GM19023 (cell line): ENCODE data around the gene DNAH8.
A peak's percentile ranks its signal among the peaks of the same experiment; 100 is the strongest.

Experiments used
- ATAC-seq: cut with Tn5 transposase; IDR thresholded peaks from one replicate; pipeline ENCODE4 v1.9.1; 2021; ENCODE audit warnings: mild to moderate bottlenecking, moderate library complexity; ENCODE audit not compliant: unreplicated experiment

Gene DNAH8, protein sequence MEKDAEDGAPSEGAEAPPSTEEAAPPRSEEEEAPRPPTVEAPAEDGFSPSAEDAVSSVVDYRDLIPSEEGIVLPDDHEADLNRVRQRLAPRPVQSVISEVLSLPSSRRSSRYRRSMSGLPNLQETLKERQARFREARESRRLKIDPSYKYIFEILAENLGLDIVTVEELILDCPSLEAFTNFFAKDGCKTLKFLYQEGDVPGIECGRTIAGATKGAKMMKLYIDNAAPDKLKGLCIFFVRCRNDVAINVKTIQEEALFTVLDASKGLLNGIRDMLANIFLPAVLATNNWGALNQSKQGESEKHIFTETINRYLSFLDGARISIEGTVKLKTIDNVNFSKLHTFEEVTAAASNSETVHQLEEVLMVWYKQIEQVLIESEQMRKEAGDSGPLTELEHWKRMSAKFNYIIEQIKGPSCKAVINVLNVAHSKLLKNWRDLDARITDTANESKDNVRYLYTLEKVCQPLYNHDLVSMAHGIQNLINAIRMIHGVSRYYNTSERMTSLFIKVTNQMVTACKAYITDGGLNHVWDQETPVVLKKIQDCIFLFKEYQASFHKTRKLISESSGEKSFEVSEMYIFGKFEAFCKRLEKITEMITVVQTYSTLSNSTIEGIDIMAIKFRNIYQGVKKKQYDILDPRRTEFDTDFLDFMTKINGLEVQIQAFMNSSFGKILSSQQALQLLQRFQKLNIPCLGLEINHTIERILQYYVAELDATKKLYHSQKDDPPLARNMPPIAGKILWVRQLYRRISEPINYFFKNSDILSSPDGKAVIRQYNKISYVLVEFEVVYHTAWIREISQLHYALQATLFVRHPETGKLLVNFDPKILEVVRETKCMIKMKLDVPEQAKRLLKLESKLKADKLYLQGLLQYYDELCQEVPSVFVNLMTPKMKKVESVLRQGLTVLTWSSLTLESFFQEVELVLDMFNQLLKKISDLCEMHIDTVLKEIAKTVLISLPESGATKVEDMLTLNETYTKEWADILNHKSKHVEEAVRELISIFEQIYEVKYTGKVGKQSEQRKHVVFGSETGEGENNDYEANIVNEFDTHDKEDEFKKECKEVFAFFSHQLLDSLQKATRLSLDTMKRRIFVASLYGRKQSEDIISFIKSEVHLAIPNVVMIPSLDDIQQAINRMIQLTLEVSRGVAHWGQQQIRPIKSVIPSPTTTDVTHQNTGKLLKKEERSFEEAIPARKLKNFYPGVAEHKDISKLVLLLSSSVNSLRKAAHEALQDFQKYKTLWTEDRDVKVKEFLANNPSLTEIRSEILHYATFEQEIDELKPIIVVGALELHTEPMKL (N-terminal part only)

DNA sequence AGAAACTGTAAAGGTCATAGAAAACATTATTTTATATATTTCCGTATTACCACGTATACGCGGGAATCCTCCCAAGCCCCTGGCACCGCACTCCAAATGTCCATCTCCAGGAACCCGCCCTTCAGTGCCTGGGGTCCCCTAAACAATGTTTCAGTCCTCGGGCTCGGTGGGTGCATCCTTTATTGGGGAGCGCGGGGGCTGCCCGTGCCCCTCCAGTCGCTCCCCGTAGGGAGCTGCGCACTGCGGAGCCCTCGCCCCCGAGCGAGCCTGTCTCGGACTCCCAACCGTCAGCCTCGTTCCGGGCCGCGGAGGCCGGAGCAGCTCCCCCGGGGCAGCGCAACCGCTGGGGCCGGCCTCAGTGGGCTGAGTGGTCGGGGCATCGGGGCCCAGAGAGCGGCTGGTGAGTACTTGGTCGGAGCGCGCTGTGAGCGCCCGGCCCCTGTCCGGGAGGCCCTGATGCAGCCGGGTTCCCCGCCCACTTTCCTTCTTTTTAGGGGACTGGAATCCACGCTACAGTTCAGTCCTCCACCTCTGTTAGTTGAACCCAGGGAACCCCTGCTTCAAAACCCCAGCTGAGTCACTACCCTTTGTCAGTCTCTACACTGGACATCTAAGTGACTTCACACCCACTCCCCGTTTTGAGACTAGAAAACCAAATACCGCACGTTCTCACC, at the start of gene DNAH8:
TSS of gene DNAH8 (plus strand) at position 296 of the 674 bp plus-strand sequence. CDS start 7,499 bp downstream, outside the sequence.
- no peak for ATAC-seq

DNA sequence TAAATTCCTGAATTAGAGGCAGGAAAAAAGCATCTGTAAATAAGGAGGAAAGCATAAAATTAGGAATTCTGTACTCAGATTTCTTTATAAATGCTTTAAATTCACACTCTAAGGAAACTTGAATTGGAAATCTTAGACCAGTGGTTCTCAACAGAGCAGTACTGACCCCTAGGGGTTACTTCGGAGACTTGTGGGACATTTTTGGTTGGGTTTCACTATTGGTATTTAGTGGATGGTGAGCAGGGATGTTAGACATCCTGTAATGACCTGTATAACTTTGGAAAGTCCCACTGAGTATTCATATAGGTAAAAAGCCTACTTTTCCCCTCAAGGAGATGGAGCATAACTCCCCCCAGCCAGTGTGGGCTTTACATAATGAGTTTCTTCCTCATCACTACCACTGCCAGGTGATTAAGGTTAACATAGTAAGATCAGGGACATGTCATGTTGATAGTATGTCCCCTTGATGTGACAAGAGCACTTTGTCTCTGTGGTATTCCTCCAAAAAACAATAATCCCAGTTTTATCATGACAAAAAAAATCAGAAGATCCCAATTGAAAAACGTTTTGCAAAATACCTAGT, 43.1 kb upstream of the DNAH8 start:
- ATAC-seq: peak; percentile 85

DNA sequence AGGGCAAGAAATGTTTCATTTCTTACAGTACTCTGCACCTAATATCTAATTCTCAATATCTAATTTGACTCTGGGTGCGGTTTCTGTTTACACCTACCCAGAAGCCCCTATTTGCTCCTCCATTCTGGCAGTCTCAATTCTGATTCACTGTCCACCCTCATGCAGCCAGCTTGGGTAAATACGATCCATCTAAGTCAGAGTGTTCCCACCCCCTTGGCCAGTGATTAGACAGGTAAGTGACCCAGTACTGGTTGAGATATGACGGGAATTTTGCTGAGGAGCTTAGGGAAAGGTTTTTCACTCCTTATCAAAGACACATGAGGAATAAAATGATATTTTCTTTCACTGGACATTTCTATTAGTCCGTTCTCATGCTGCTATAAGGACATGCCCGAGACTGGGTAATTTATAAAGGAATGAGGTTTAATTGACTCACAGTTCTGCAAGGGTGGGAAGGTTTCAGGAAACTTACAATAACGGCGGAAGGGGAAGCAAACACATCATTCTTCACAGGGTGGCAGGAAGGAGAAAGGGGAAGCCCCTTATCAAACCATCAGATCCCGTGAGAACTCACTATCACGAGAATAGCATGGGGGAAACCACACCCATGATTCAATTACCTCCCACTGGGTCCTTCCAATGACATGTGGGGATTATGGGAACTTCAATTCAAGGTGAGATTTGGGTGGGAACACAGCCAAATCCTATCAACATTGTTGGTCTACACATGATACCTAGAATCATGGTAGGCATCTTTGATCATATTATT, 41.5 kb upstream of the DNAH8 start:
- no peak for ATAC-seq

DNA sequence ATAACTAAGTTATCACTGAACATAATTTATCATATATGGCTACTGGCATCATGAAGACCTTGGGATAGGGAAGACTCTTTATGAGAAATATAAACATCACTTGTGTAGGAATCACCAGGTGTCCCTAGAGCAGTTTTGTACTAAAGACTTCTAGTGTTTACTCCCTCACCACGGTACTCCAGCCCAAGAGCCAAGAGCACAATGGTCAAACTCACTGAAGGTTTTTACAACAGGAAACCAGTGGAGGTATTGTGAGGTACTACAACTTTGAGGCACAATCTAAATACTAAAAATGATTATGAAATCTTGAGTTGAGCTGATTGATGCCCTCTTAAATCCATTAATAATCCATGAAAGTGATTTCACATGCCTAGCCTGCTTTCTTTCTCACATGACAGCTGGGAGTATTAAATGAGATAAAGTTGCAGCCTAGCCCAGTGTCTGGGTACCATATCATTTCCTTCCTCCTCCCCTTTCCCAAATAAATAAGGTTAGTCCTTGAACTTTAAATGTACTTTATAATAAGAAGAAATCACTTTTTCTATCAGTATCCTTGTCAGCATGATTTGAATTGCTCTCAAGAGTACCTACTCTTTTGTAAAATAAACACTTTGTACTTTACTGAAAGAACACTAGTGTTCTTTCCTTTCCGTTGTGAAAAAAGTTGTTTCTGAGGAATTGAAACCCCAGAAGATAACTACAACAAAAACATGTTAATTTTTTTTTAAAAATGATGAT, 38.7 kb upstream of the DNAH8 start:
- no peak for ATAC-seq

DNA sequence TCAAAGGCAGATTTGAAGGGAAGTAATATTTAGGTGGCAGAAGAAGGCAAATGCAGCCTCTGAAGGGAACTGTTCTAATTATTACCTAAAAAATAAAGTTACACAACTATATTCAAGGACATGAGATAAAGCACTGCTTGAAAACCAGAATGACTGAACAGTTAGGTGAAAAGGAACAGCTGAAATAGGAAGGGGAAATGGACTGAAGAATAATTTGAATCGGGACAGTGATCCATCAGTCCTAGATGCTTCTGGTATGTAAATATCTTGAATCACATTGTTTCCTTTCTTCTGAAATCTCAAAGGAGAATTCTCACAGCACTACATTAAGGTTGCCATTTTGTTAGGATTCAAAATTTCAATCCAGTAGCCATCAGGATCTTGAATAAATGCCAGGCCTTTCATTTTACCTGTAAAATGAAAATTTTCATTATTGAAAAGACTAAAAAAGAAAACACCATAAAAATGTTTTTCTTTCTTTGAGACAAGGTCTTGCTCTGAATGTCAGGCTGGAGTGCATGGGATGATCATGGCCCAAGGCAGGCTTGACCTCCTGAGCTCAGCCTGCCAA, 38.1 kb upstream of the DNAH8 start:
- no peak for ATAC-seq

DNA sequence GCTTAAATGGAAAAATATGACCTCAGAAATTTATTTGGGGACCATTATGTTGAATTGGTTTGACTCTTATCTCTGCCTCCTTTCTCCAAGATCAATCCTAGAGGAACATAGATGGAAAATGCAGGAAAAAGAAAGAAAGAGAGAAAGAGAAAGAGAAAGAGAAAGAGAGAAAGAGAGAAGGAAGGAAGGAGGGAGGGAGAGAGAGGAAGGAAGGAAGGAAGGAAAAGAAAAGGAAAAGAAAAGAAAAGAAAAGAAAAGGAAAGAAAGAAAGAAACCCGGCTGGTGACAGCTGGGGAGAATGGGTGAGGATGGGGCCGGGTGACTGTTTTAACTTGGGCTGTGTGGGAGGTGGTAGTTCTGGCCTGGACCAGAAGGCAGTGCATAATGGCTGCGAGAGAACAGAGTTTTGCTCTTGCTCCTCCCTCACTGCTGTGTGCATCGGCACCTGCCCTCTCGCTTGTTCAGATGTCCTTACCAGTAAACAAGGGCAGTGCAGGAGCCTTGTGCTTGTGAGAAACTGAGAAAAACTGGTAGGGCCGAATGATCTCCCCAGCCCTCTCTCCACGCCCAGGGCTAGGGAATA, 36.8 kb upstream of the DNAH8 start:
- ATAC-seq: no peak

DNA sequence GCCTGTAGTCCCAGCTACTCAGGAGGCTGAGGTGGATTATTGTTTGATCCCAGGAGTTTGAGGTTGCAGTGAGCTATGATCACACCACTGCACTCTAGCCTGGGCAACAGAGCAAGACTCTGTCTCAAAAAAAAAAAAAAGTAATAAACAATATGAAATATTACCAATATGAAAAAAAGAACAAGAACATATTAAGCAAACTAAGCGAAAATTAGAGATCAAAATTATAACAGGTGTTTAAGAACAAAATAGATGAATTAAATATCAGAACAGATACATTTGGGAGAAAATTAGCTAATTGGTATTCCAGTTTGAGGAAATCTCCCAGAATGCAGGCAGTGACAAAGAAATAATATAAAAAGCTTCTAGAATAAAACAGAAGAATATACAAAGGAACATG, 35.4 kb upstream of the DNAH8 start:
- ATAC-seq: no peak

DNA sequence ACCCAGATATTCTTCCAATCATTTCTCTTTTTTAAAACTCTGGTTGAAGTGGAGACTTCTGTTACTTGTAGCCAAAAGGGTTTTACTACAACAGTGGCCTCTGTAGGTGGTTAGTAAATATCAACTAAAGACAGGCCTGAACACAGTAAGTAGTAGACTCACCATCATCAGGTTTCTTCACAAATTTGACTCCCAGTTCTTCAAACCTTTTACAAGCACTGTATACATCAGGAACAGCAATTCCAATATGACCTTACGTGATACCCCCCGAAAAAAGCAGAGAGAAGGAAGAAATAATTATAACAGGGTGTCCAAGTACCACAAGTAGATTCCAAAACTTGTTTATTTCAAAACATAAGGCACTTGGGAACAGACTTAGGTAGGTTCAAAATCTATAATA, 33.3 kb upstream of the DNAH8 start:
- no peak for ATAC-seq

DNA sequence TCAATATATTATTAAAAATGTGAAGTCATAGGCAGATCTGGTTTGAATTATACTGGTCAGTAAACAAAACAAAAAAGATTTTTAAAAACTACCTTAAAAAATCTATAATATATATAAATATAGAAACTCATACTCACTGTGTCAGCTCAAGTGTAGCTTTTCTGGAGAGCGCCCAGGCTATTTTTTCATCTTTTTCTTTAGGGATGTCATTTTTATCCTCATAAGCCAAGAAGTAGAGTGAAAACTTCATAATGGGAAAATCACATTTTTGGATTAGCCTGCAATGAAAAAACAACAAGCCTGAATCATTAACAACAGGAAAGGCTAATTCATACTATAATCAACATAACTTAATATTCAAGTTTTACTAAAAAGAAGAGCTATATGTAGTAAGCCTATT, 30.9 kb upstream of the DNAH8 start:
- ATAC-seq: no peak

DNA sequence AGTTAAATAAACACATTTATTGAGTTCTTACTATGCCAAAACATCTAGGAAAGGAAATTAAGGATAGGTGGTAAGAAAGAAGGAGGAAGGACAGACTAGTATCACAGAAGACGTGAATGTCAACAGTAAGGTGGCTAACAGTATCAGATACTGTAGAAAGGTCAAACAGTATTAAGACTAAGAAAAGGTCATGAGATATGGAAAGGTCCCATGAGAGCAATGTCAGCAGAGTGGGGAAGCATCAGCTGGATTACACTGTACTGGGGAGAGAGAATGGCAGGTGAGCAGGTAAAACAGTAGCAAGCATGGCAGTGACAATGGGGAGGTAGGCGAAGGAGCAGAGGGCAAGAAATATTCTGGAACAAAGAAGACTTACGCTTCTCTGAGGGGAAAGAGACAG, 30.2 kb upstream of the DNAH8 start:
- no peak for ATAC-seq

DNA sequence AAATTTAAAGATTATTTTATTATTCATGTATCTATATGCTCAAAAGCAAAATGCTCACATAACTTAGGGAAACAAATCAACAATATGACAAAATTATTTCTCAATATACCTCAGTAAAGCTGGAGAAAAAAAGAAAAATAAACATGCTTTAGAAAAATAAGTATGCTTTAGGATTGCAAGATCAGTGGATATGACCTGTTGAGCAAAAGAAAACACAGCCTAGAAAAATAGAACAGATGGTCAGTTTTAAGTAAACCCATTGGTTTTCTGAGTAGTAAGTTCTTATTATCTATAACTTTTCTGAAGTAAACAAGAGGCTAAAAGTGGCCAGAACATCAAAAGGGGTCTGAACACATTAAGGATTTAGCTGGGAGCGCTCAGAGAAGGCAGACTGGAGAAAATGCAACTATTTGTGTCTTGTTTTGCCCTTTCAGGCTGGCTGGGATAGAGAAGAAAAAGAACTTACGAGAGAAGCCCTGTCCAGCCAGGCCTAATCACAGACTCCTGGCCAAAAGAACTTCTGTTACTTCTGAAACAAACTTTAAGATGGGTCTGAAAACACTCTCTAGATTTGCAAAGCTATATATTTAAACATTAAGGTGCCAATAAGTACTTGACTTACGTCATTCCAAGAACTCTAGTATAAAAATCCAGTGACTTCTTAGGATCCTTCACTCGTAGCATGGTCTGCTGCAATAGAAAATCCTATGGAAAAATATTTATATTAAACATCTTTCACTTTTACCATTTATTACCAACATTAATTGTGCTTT, 28.7 kb upstream of the DNAH8 start:
- no peak for ATAC-seq

DNA sequence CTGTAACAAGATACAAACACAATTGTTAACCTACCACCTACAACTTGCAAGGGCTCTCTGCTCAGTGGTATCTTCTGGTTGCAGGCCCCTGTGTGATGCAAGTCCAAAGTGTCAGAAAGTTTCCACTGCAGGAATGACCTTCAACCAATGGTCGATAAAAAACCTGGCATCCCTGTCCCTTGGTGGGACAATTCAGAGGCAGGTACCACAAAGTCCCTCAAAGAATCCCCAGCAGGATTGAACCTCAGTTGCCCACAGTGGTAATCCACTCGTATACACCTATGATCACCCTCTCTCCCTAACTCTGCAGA, 28.1 kb upstream of the DNAH8 start:
- ATAC-seq: no peak

DNA sequence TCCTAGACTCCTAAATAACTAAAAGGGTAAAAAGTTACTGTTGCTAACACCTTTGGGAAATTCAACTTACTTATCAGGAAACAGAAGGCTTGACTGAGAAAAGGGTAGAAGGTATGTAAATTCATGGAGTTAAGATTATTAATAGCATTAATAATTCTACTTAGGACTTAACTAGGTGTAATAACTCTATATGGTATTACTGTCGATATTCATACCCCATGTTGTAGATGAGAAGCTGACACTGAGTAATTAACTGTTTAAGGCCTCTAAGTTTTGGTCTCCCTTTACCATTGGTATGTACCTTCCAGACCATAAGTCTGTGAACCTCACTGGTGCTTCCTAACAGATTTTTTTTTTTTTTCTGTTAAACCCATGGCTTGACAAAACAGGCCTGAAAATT, 27.6 kb upstream of the DNAH8 start:
- ATAC-seq: no peak

DNA sequence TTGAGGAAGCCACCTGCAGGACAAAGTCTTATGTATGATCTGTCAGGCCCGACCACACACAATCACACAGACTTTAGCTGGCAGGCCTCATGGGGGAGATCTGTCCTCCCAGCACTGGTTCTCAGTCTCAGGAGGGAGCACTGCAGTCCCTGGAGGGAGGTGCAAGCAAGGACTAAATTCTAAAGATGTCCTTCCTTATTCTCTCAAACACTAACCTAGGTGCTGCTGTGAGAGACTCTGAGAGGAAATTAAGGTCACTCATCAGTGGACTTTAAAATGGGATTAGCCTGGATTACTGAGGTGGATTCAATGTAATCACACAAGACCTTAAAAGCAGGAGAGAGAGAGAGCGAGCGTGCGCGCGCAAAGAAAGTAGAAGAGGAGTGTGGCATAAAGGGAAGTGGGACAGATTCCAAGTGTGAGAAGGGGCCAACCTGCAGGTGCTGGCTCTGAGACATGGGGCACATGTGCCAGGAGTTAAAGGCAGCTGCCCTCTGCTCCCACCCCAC, 26.5 kb upstream of the DNAH8 start:
- ATAC-seq: no peak

DNA sequence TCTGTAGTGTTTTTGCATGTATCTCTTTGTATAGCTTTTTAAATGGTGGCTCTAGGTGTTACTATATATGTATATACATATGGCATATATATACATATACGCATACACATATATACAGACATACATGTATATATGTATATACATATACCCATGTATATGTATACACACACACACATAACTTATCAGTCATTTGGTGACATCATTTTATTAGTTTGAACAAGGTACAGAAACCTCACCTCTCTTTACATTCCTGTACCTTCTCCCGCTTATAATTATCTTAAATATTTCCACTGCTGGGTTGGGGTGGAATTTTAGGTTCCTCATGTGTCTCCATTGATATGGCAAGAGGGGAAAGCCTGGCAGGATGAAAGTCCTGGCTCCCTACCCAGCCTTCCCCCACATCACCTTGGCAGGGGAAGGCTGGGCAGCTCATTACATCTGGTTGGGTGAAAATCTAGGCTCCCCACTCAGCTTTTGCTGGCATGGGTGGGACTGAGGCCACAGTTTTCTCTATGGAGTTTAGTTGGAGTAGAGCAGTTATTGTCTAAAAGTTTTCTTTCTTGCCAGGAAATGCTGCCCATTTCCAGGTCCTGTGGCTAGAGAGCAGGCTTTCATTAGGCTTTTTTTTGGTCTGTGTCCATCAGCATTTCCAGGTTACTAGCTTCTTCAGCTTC, 19.7 kb upstream of the DNAH8 start:
- ATAC-seq: no peak

DNA sequence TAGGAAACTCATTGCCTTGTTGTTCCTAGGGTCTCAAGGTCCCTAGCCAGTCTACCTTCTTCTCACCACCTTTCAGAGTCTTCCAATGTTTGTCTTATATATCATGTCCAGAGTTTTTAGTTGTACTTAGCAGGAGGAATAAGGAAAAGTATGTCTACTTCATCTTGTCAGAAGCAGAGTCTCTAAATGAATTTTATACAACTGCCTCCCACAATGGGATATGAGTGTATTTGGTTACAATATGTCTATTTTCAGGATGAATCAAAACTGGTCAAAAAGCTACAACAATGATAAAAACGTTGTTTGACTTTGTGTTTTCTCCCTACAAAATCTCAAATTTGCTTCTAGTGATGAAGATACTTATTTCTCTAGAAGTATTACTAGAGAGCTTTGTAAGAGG, 19.2 kb upstream of the DNAH8 start:
- no peak for ATAC-seq

DNA sequence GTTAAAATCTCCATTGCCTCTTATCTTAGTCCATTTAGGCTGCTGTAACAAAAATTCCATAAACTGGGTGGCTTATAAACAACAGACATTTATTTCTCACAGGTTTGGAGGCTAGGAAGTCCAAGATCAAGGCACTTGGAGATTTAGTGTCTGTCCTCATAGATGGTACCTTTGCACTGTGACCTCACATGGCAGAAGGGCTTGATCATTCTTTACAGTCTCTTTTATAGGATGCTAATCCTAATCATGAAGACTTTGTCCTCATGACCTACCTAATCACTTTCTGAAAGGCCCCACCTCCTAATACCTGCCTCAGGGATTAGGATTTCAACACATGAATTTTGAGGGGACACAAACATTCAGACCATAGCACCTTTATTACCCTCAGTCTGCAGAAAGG, 18.8 kb upstream of the DNAH8 start:
- no peak for ATAC-seq
